A673 (cell line): ENCODE data around the gene HAPLN3. TPM values are rescaled to one million over a fixed set of nuclear protein-coding genes. Genes with fewer than 3 reads are reported as not detected.

Experiments used
- BruUV-seq: library from RNA; stranded (reverse); fragments of 400-500 nt; replicated peaks from 2 replicates; lab custom pipeline; 2021; lab: Mats Ljungman, UMichigan
- CTCF ChIA-PET: fragments of 300-600 bp; sonication (Branson Sonifier 250); formaldehyde crosslinking; loops from one replicate; lab custom pipeline; 2022; ENCODE audit warnings: antibody characterized with exemption; lab: Charles Lee
- POLR2A ChIA-PET: fragments of 300-600 bp; sonication (Branson Sonifier 250); formaldehyde crosslinking; loops from one replicate; lab custom pipeline; 2022; ENCODE audit warnings: antibody characterized with exemption; ENCODE audit not compliant: low non-redundant PET; lab: Charles Lee
- DNase-seq: peaks from one replicate; pipeline ENCODE4 v3.0.0-alpha.2; 2015; ENCODE audit warnings: low spot score
- H3K27ac ChIP-seq: fragments of 200-600 bp; sonication (generic); 2 replicates; pipeline ENCODE4 v1.5.1; 2016; ENCODE audit warnings: mixed run types, low read depth, mild to moderate bottlenecking, mixed read lengths, antibody characterized with exemption, low read length; ENCODE audit not compliant: poor library complexity, severe bottlenecking
- H3K27me3 ChIP-seq: fragments of 200-600 bp; sonication (generic); replicated peaks from 2 replicates; pipeline ENCODE4 v1.6.1; 2017; ENCODE audit warnings: mixed run types, low read depth, mild to moderate bottlenecking, mixed read lengths, antibody characterized with exemption, low read length; ENCODE audit not compliant: insufficient read depth, poor library complexity
- H3K36me3 ChIP-seq: fragments of 200-600 bp; sonication (generic); 2 replicates; pipeline ENCODE4 v1.6.1; 2016; ENCODE audit warnings: mixed run types, mild to moderate bottlenecking, mixed read lengths, antibody characterized with exemption, low read length; ENCODE audit not compliant: insufficient read depth, poor library complexity, severe bottlenecking
- H3K4me1 ChIP-seq: fragments of 200-600 bp; sonication (generic); 2 replicates; pipeline ENCODE4 v1.6.1; 2017; ENCODE audit warnings: mixed run types, mild to moderate bottlenecking, mixed read lengths, antibody characterized with exemption, low read length; ENCODE audit not compliant: insufficient read depth, poor library complexity, severe bottlenecking
- H3K4me3 ChIP-seq: fragments of 200-600 bp; sonication (generic); 2 replicates; pipeline ENCODE4 v1.5.1; 2016; ENCODE audit warnings: low read depth, mixed run types, mild to moderate bottlenecking, mixed read lengths, low read length; ENCODE audit not compliant: poor library complexity, severe bottlenecking
- H3K9me3 ChIP-seq: fragments of 200-600 bp; sonication (generic); 2 replicates; pipeline ENCODE4 v1.6.1; 2016; ENCODE audit warnings: mixed run types, low read depth, mild to moderate bottlenecking, mixed read lengths, antibody characterized with exemption, low read length; ENCODE audit not compliant: poor library complexity, severe bottlenecking
- EZH2 ChIP-seq: fragments of 200-600 bp; sonication (generic); IDR thresholded peaks from 2 replicates; pipeline ENCODE4 v1.6.1; 2017; ENCODE audit warnings: borderline replicate concordance, low read depth, mild to moderate bottlenecking, mixed read lengths, antibody characterized with exemption, low read length; ENCODE audit not compliant: poor library complexity, severe bottlenecking
- intact Hi-C: fragments of 100-400 bp; cut with micrococcal nuclease; formaldehyde crosslinking; loops from one replicate; pipeline ENCODE4 v1.10.0; 2022; ENCODE audit not compliant: unreplicated experiment
- total RNA-seq: library from RNA; stranded (reverse); gene quantifications from 2 replicates; pipeline ENCODE4 v1.2.3, GENCODE V29; 2021
- TF ChIP-seq, protein P1 (sequence below): fragments of 300-800, 200-600 bp; sonication (generic); conservative IDR thresholded peaks from 2 replicates; pipeline ENCODE4 v1.5.1; 2017; ENCODE audit warnings: low read depth, mild to moderate bottlenecking, antibody characterized with exemption, low read length, moderate library complexity, mixed read lengths

HAPLN3 gene
- total RNA-seq, 1 experiment from 2014 or later, result 1.4 TPM

- Histone ChIP-seq H3K9me3 (no peaks in the 10 kb centered on the region), H3K36me3 (no peaks in the 10 kb centered on the region), H3K4me1 (no peaks in the 10 kb centered on the region), H3K4me3 (no peak overlapping the region), H3K27me3 (peaks cover 17% of the 10 kb centered on the region), H3K27ac (no peak overlapping the region)
- no peak for DNase-seq
- POLR2A ChIA-PET, result no interaction called here
- CTCF ChIA-PET, result interaction anchor here (0.8 kb wide), 1 partner anchor 11 kb away, joined by 3 read pairs; no protein-coding TSS in a partner anchor
- TF ChIP-seq, protein P1, sequence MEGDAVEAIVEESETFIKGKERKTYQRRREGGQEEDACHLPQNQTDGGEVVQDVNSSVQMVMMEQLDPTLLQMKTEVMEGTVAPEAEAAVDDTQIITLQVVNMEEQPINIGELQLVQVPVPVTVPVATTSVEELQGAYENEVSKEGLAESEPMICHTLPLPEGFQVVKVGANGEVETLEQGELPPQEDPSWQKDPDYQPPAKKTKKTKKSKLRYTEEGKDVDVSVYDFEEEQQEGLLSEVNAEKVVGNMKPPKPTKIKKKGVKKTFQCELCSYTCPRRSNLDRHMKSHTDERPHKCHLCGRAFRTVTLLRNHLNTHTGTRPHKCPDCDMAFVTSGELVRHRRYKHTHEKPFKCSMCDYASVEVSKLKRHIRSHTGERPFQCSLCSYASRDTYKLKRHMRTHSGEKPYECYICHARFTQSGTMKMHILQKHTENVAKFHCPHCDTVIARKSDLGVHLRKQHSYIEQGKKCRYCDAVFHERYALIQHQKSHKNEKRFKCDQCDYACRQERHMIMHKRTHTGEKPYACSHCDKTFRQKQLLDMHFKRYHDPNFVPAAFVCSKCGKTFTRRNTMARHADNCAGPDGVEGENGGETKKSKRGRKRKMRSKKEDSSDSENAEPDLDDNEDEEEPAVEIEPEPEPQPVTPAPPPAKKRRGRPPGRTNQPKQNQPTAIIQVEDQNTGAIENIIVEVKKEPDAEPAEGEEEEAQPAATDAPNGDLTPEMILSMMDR, result no peak
- TF ChIP-seq EZH2, result no peak
- intact Hi-C loops, result no loop called here
- no TSS peak for BruUV-seq
Measured at GRCh38 chr15:88877906-88878305, 17.4 kb downstream of the HAPLN3 start.

DNA sequence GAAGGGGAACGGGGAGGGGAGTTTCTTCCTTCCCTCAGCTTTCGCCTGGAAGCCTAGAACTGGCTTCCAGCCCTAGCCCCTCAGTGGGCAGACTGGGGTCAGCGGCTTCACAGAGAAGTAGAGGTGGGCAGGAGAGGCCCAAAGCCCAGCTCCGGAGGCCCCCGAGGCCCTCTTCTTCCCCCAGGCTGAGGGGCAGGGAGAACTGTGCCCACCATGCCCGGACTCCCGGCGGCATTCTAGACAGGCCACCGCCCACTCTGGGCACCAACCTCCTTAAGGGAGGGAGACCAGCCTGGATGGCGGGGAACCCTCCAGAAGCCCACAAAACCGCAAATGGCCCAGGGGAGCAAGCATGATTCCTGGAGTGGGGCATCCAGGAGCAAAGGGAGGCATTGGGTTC, 17.9 kb downstream of the HAPLN3 start:
- ChIA-PET POLR2A (no interaction called here), CTCF (no interaction called here)
- TF ChIP-seq EZH2, result no peak
- TF ChIP-seq, protein P1, result no peak
- Histone ChIP-seq H3K4me3 (no peak overlapping the region), H3K27ac (no peak overlapping the region), H3K4me1 (no peaks in the 10 kb centered on the region), H3K9me3 (no peaks in the 10 kb centered on the region), H3K27me3 (peaks cover 20% of the 10 kb centered on the region), H3K36me3 (no peaks in the 10 kb centered on the region)
- intact Hi-C loops, result no loop called here
- no TSS peak for BruUV-seq
- DNase-seq, result no peak

- H3K27me3 ChIP-seq, result peaks cover 28% of the 10 kb centered on the region
- no peaks in the 10 kb centered on the region for H3K36me3 ChIP-seq
- no peak for TF ChIP-seq EZH2
- TF ChIP-seq, protein P1, result no peak
- H3K4me1 ChIP-seq, result no peaks in the 10 kb centered on the region
- intact Hi-C loops, result no loop called here
- CTCF ChIA-PET, result interaction anchor here (0.7 kb wide), 1 partner anchor 205 kb away, joined by 7 read pairs; no protein-coding TSS in a partner anchor
- H3K9me3 ChIP-seq, result no peaks in the 10 kb centered on the region
- no peak overlapping the region for H3K27ac ChIP-seq
- no peak for DNase-seq
- no TSS peak for BruUV-seq
- H3K4me3 ChIP-seq, result no peak overlapping the region
- POLR2A ChIA-PET, result no interaction called here
Measured at GRCh38 chr15:88876573-88876972, 18.8 kb downstream of the HAPLN3 start.
